Calu3 (cell line): ENCODE data around the gene CRIM1. TPM values are rescaled to one million over a fixed set of nuclear protein-coding genes. Genes with fewer than 3 reads are reported as not detected.
A peak's percentile ranks its signal among the peaks of the same experiment; 100 is the strongest.

Experiments
- BruUV-seq: library from RNA; stranded (reverse); fragments of 400-500 nt; replicated peaks from 2 replicates; lab custom pipeline; 2021; lab: Mats Ljungman, UMichigan
- CTCF ChIA-PET: fragments of 300-600 bp; sonication (Branson Sonifier 250); formaldehyde crosslinking; loops from one replicate; lab custom pipeline; 2022; ENCODE audit warnings: antibody characterized with exemption; lab: Charles Lee
- DNase-seq: peaks from one replicate; pipeline ENCODE4 v3.0.0; 2022
- H3K27ac Mint-ChIP-seq: one replicate; pipeline ENCODE4 v1.8.0; 2022; ENCODE audit warnings: mixed read lengths; ENCODE audit not compliant: unreplicated experiment
- H3K27me3 Mint-ChIP-seq: one replicate; pipeline ENCODE4 v1.8.0; 2022; ENCODE audit warnings: mixed read lengths; ENCODE audit not compliant: unreplicated experiment
- H3K36me3 Mint-ChIP-seq: one replicate; pipeline ENCODE4 v1.8.0; 2022; ENCODE audit warnings: mild to moderate bottlenecking, moderate library complexity, mixed read lengths; ENCODE audit not compliant: insufficient read depth, unreplicated experiment
- H3K4me1 Mint-ChIP-seq: one replicate; pipeline ENCODE4 v1.8.0; 2022; ENCODE audit warnings: mild to moderate bottlenecking, low read depth, mixed read lengths; ENCODE audit not compliant: unreplicated experiment
- H3K4me3 Mint-ChIP-seq: one replicate; pipeline ENCODE4 v1.8.0; 2022; ENCODE audit warnings: mild to moderate bottlenecking, low read depth, moderate library complexity, mixed read lengths; ENCODE audit not compliant: unreplicated experiment
- H3K9me3 Mint-ChIP-seq: one replicate; pipeline ENCODE4 v1.8.0; 2022; ENCODE audit warnings: low read depth, mixed read lengths; ENCODE audit not compliant: unreplicated experiment
- intact Hi-C: fragments of 100-400 bp; cut with micrococcal nuclease; formaldehyde crosslinking; loops from one replicate; pipeline ENCODE4 v1.10.0; 2022; ENCODE audit not compliant: unreplicated experiment
- total RNA-seq: library from RNA; stranded (reverse); gene quantifications from 2 replicates; pipeline ENCODE4 v1.2.3, GENCODE V29; 2022
- TF ChIP-seq, protein P1 (sequence below): fragments of 200-600 bp; IDR thresholded peaks from one replicate; pipeline ENCODE4 v1.8.0; 2022; ENCODE audit warnings: antibody characterized with exemption; ENCODE audit not compliant: unreplicated experiment

Gene CRIM1
- total RNA-seq, 1 experiment from 2014 or later, result 57.6 TPM

DNA sequence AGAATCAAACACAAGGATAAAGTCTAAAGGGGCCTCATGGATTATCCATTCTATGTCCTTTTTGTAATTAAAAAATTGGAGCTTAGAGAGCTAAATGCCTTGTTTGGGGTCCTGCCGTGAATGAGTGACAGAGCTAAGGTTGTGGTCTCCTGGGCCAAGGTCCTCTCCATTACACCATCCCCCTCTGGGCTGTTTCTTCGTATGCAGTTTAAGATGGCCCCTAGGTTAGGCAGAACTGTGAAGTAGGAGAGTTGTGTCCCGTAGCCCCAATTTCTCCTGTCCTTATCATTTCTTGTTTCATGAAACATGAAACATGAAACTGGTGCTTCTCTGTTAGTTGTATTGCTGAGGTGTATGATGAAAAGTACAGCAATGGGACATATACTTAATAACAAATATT lies 32.9 kb downstream of the CRIM1 start:
- intact Hi-C loops, result no loop called here
- H3K4me3 Mint-ChIP-seq, result no peak overlapping the region
- no peaks in the 10 kb centered on the region for H3K27me3 Mint-ChIP-seq
- peaks cover 9% of the 10 kb centered on the region for H3K36me3 Mint-ChIP-seq
- H3K9me3 Mint-ChIP-seq, result no peaks in the 10 kb centered on the region
- TF ChIP-seq, protein P1, sequence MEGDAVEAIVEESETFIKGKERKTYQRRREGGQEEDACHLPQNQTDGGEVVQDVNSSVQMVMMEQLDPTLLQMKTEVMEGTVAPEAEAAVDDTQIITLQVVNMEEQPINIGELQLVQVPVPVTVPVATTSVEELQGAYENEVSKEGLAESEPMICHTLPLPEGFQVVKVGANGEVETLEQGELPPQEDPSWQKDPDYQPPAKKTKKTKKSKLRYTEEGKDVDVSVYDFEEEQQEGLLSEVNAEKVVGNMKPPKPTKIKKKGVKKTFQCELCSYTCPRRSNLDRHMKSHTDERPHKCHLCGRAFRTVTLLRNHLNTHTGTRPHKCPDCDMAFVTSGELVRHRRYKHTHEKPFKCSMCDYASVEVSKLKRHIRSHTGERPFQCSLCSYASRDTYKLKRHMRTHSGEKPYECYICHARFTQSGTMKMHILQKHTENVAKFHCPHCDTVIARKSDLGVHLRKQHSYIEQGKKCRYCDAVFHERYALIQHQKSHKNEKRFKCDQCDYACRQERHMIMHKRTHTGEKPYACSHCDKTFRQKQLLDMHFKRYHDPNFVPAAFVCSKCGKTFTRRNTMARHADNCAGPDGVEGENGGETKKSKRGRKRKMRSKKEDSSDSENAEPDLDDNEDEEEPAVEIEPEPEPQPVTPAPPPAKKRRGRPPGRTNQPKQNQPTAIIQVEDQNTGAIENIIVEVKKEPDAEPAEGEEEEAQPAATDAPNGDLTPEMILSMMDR, result no peak
- CTCF ChIA-PET, result interaction anchor here (1.6 kb wide), 1 partner anchor 16 kb away, joined by 5 read pairs; no protein-coding TSS in a partner anchor
- BruUV-seq, result no TSS peak
- no peak for DNase-seq
- H3K27ac Mint-ChIP-seq, result peak overlapping the region; percentile 55
- H3K4me1 Mint-ChIP-seq, result peaks cover 49% of the 10 kb centered on the region

DNA sequence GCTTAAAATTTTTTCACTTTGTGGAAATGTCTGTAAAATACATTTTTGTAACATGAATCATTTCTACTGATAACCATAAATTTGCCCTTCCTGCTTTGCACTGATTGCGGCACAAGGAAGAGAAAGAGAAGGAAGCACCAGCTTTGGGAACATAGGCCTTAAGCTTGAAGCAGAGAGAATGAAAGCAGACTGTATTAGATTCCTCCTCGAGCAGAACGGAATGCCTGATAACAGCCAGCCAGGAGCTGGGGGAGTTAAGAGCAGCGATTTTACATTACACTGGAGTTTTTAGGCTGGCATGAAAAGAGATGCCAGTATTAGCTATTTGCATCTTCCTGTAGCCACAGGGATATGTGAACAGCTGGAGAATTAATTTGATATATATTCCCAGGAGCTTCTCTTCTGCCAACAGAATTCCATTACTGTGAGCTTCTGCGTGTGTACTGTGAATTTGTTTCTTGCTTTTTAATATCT lies 33.5 kb downstream of the CRIM1 start:
- Mint-ChIP-seq H3K27ac (peak overlapping the region; percentile 55), H3K4me1 (peaks cover 49% of the 10 kb centered on the region), H3K36me3 (peaks cover 9% of the 10 kb centered on the region), H3K9me3 (no peaks in the 10 kb centered on the region), H3K27me3 (no peaks in the 10 kb centered on the region), H3K4me3 (no peak overlapping the region)
- no peak for DNase-seq
- no TSS peak for BruUV-seq
- CTCF ChIA-PET, result interaction anchor here (0.6 to 1.7 kb wide), 5 partner anchors 12 to 71 kb away, joined by 3 to 5 read pairs (median 4); no protein-coding TSS in a partner anchor
- TF ChIP-seq, protein P1, result no peak
- intact Hi-C loops, result no loop called here

DNA sequence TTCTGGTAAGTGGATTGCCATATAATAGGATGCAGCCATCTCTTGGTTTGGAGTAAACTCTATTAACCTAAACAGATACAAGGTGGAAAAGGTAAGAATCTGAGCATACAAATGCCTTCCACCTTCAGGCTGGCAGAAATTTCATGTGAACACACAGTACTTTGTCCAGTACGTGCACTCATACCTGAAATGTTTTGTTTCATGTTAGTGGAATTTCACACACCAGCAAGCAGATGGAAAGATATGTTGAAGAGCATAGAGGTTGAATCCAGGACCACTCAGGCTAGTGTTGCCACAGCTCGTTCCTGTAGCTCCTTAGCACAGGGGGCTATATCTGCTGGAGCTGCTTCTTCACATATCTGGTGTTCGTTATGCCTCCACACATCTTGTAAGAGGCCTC lies 34.0 kb downstream of the CRIM1 start:
- no peak overlapping the region for H3K27ac Mint-ChIP-seq
- no peaks in the 10 kb centered on the region for H3K27me3 Mint-ChIP-seq
- no peak for DNase-seq
- CTCF ChIA-PET, result interaction anchor here (0.6 to 1.7 kb wide), 5 partner anchors 13 to 70 kb away, joined by 3 to 5 read pairs (median 4); no protein-coding TSS in a partner anchor
- H3K4me3 Mint-ChIP-seq, result no peak overlapping the region
- BruUV-seq, result no TSS peak
- H3K36me3 Mint-ChIP-seq, result peaks cover 9% of the 10 kb centered on the region
- TF ChIP-seq, protein P1, result no peak
- intact Hi-C loops, result no loop called here
- no peaks in the 10 kb centered on the region for H3K9me3 Mint-ChIP-seq
- peaks cover 47% of the 10 kb centered on the region for H3K4me1 Mint-ChIP-seq

DNA sequence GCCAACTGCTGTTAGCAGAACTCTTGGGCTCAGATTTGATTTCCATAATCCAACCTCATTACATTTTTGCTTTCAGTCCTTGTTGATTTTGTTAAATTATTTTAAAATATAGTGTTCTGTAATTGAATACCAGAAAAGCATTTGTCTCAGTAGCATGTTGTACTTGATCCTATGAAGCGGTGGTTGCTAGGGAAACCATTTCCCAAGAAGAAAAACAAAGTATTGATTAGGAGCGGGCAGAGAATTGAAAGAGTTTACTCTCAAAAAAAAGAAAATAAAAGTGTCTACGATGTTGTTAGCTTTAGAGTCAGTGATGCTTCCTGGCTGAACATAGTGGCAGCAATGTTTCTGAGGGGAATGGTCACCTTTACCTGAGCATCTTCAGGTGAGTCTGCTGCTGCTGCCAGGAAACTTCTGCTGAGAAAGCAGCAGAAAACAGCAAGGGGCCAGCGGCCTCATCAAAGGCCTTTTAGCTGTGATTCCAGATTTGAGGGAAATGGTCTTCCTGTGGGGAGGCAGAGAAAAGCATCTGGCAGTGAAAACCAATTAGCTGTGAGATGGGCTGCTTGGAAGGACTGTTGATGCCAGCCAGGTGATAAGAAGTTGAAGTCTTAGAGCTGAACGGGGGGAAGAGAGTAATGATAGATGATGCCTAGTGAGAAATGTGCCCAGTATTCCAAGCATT lies 37.1 kb downstream of the CRIM1 start:
- CTCF ChIA-PET, result interaction anchor here (1.0 kb wide), 1 partner anchor 16 kb away, joined by 4 read pairs; no protein-coding TSS in a partner anchor
- DNase-seq, result no peak
- no TSS peak for BruUV-seq
- H3K27ac Mint-ChIP-seq, result no peak overlapping the region
- intact Hi-C loops, result no loop called here
- H3K36me3 Mint-ChIP-seq, result no peaks in the 10 kb centered on the region
- peaks cover 41% of the 10 kb centered on the region for H3K4me1 Mint-ChIP-seq
- H3K4me3 Mint-ChIP-seq, result no peak overlapping the region
- H3K9me3 Mint-ChIP-seq, result no peaks in the 10 kb centered on the region
- no peaks in the 10 kb centered on the region for H3K27me3 Mint-ChIP-seq
- TF ChIP-seq, protein P1, result no peak
